Endothelial cell of umbilical vein (primary cell): ENCODE data around the gene PAIP2. TPM values are rescaled to one million over a fixed set of nuclear protein-coding genes. Genes with fewer than 3 reads are reported as not detected.

Experiments
- BruUV-seq: library from RNA; stranded (reverse); fragments of 400-500 nt; replicated peaks from 2 replicates; lab custom pipeline; 2021; lab: Mats Ljungman, UMichigan
- CTCF ChIA-PET: fragments of 300-600, 350-600 bp; sonication (Branson Sonifier 250); formaldehyde crosslinking; loops from one replicate; lab custom pipeline; 2021; ENCODE audit warnings: antibody characterized with exemption, inconsistent platforms; lab: Charles Lee
- POLR2A ChIA-PET: fragments of 300-600, 350-600 bp; sonication (Branson Sonifier 250); formaldehyde crosslinking; loops from one replicate; lab custom pipeline; 2021; ENCODE audit warnings: antibody characterized with exemption, inconsistent platforms; lab: Charles Lee
- DNase-seq: peaks from one replicate; pipeline ENCODE4 v3.0.0-alpha.2; 2011; ENCODE audit warnings: low read depth, low spot score
- FAIRE-seq: peaks from 2 replicates; lab custom pipeline; 2011; peaks lifted over from hg19 to GRCh38; lab: Jason Lieb, UNC
- H2AFZ ChIP-seq: 2 replicates; pipeline ENCODE4 v1.6.0; 2012; ENCODE audit warnings: low read depth, low read length, control low read depth, inconsistent platforms
- H3K27ac ChIP-seq: 2 replicates; pipeline ENCODE4 v1.5.1; 2011; ENCODE audit warnings: low read depth, mild to moderate bottlenecking, control low read depth, low read length, moderate library complexity; ENCODE audit not compliant: insufficient read depth
- H3K27me3 ChIP-seq, 2 experiments: 2 replicates each; pipeline versions ENCODE4 v1.6.0 to v1.6.1; 2011; ENCODE audit warnings: low read length in 2 of 2, mixed read lengths in 1 of 2; ENCODE audit not compliant: control insufficient read depth in 2 of 2, insufficient read depth in 2 of 2
- H3K36me3 ChIP-seq, 2 experiments: 2 replicates in 1 of 2; 3 replicates in 1 of 2; pipeline ENCODE4 v1.5.1; 2011; ENCODE audit warnings: low read length in 2 of 2, mild to moderate bottlenecking in 1 of 2, moderate library complexity in 1 of 2; ENCODE audit not compliant: control insufficient read depth in 2 of 2, insufficient read depth in 2 of 2; ENCODE audit errors: extremely low read depth in 1 of 2
- H3K4me1 ChIP-seq: 3 replicates; pipeline ENCODE4 v1.5.1; 2011; ENCODE audit warnings: mild to moderate bottlenecking, low read length; ENCODE audit not compliant: control insufficient read depth, insufficient read depth; ENCODE audit errors: extremely low read depth
- H3K4me2 ChIP-seq: 2 replicates; pipeline ENCODE4 v1.6.1; 2011; ENCODE audit warnings: low read length, control low read depth, mixed read lengths; ENCODE audit not compliant: insufficient read depth
- H3K4me3 ChIP-seq, 3 experiments: fragments of 200-600 bp in 1 of 3; sonication (generic), shearing (Covaris generic) in 1 of 3; replicated peaks in 1 of 3; 2 replicates each; pipeline ENCODE4 v1.5.1; 2011 to 2016; ENCODE audit warnings: control low read depth in 3 of 3, low read length in 3 of 3, mild to moderate bottlenecking in 2 of 3, inconsistent platforms in 1 of 3, low read depth in 1 of 3, moderate library complexity in 1 of 3; ENCODE audit not compliant: insufficient read depth in 1 of 3
- H3K79me2 ChIP-seq: 2 replicates; pipeline ENCODE4 v1.6.0; 2012; ENCODE audit warnings: low read length, inconsistent platforms; ENCODE audit not compliant: control insufficient read depth, insufficient read depth
- H3K9ac ChIP-seq: replicated peaks from 2 replicates; pipeline ENCODE3; 2011; ENCODE audit warnings: low read length, control low read depth; ENCODE audit not compliant: insufficient read depth; ENCODE audit errors: extremely low read depth
- H3K9me1 ChIP-seq: replicated peaks from 3 replicates; pipeline ENCODE4 v1.6.0; 2011; ENCODE audit warnings: mild to moderate bottlenecking, low read length; ENCODE audit not compliant: control insufficient read depth, insufficient read depth; ENCODE audit errors: extremely low read depth
- H3K9me3 ChIP-seq: replicated peaks from 2 replicates; pipeline ENCODE4 v1.5.1; 2012; ENCODE audit warnings: low read length, inconsistent platforms; ENCODE audit not compliant: control insufficient read depth, insufficient read depth
- H4K20me1 ChIP-seq: replicated peaks from 2 replicates; pipeline ENCODE3; 2011; ENCODE audit warnings: mild to moderate bottlenecking, low read length; ENCODE audit not compliant: control insufficient read depth, insufficient read depth; ENCODE audit errors: extremely low read depth
- EZH2 ChIP-seq: IDR thresholded peaks from 2 replicates; pipeline ENCODE4 v1.6.1; 2012; ENCODE audit warnings: borderline replicate concordance, low read depth, mild to moderate bottlenecking, moderate library complexity, low read length, inconsistent platforms; ENCODE audit not compliant: severe bottlenecking
- FOS ChIP-seq: IDR thresholded peaks from 2 replicates; pipeline ENCODE4 v1.6.1; 2011; ENCODE audit warnings: mild to moderate bottlenecking, low read length, moderate library complexity, borderline replicate concordance; ENCODE audit not compliant: insufficient read depth
- JUN ChIP-seq: IDR thresholded peaks from 2 replicates; pipeline ENCODE4 v1.6.1; 2011; ENCODE audit warnings: borderline replicate concordance, low read depth; ENCODE audit not compliant: insufficient read length, insufficient read depth
- POLR2A ChIP-seq: IDR thresholded peaks from 2 replicates; pipeline ENCODE4 v1.6.1; 2012; ENCODE audit warnings: low read depth, mild to moderate bottlenecking, control low read depth, low read length
- POLR2AphosphoS5 ChIP-seq: IDR thresholded peaks from 2 replicates; pipeline ENCODE4 v1.6.1; 2012; ENCODE audit warnings: low read depth, mild to moderate bottlenecking, control low read depth, low read length, moderate library complexity; ENCODE audit not compliant: insufficient read depth
- dilution Hi-C: fragments of 300-500 bp; cut with MboI; formaldehyde crosslinking; loops from one replicate; pipeline ENCODE4 v1.15.0; 2019; ENCODE audit warnings: low sequenced_read_pairs; ENCODE audit not compliant: extremely low pct_ligation_motif_present
- intact Hi-C: fragments of 100-400 bp; cut with micrococcal nuclease; formaldehyde crosslinking; loops from one replicate; pipeline ENCODE4 v1.10.0; 2022
- polyA plus RNA-seq, 4 experiments: library from polyadenylated mRNA; depleted of rRNA in 3 of 4; stranded (reverse) in 3 of 4; unstranded in 1 of 4; fragments of >200 nt; gene quantifications; 2 replicates each; pipeline versions ENCODE4 v1.2.1 to v1.2.3, GENCODE V29; 2011 to 2012; ENCODE audit warnings: missing spikeins in 1 of 4
- total RNA-seq: library from RNA; stranded (reverse); gene quantifications from 2 replicates; pipeline ENCODE4 v1.2.3, GENCODE V29; 2021
- TF ChIP-seq, protein P1 (sequence below), 2 donors: IDR thresholded peaks; 1 replicate in 1 of 2; 2 replicates in 1 of 2; pipeline ENCODE4 v1.5.1; 2011; ENCODE audit warnings: low read length in 2 of 2, mild to moderate bottlenecking in 2 of 2, moderate library complexity in 2 of 2, control low read depth in 1 of 2, inconsistent platforms in 1 of 2, low read depth in 1 of 2; ENCODE audit not compliant: insufficient read depth in 1 of 2; ENCODE audit errors: extremely low read depth in 1 of 2
- TF ChIP-seq, protein P2 (sequence below): IDR thresholded peaks from 2 replicates; pipeline ENCODE4 v1.6.1; 2011; ENCODE audit not compliant: insufficient read depth, insufficient read length

The PAIP2 gene
- total and polyA plus RNA-seq, 2 donors (not counting 3 experiments of a cell fraction or from before 2014, with no cell fraction given): 52.1 to 80.4 TPM

DNA sequence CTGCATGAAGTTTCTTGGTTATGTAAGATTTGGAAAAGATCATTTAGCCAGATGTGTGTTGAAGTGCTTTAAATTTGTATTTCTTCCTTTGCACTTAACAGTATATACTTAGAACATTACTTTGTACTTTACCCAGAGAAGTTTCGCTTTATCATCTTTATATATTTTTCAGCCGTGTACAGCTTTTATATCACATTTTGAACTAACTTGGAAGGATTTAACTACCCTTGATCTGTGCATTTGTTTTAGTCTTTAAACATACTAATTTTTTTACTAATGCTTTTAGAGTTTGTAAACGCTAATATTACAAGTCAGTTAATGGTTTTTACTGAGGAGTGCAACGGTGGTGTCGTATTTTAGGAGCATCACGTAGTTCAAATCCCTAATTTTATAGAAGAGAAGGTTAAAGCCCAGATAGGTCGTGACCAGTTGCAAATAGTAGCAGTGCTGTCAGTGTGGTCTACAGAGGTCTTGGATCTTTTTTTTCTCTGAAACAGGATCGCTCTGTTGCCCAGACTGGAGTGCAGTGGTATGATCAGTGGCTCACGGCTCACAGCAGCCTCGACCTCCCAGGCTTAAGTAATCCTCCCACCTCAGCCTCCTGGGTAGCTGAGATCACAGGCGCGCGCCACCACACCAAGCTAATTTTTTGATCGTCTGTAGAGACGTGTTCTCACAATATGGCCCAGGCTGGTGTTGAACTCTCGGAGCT, 46.2 kb upstream of the PAIP2 start:
- H3K9ac ChIP-seq: peak overlapping the region; percentile 100
- no peaks in the 10 kb centered on the region for H3K36me3 ChIP-seq
- DNase-seq: peak; percentile 39
- dilution Hi-C loops (no loop called here), intact Hi-C loops (no loop called here)
- no peaks in the 10 kb centered on the region for H3K9me3 ChIP-seq
- H3K4me3 ChIP-seq: peak overlapping the region; percentile 78 to 93 (median 90)
- H3K79me2 ChIP-seq: peaks cover 71% of the 10 kb centered on the region
- H2AFZ ChIP-seq: no peak overlapping the region
- BruUV-seq: no TSS peak
- ChIA-PET CTCF (no interaction called here), POLR2A (interaction anchor here (1.0 kb wide), 1 partner anchor 47 kb away, joined by 3 read pairs; no protein-coding TSS in a partner anchor)
- H3K27me3 ChIP-seq: no peaks in the 10 kb centered on the region
- peak overlapping the region; percentile 96 for H3K4me2 ChIP-seq
- no peak for TF ChIP-seq POLR2AphosphoS5
- no peak for TF ChIP-seq EZH2
- TF ChIP-seq POLR2A: no peak
- TF ChIP-seq, protein P1, sequence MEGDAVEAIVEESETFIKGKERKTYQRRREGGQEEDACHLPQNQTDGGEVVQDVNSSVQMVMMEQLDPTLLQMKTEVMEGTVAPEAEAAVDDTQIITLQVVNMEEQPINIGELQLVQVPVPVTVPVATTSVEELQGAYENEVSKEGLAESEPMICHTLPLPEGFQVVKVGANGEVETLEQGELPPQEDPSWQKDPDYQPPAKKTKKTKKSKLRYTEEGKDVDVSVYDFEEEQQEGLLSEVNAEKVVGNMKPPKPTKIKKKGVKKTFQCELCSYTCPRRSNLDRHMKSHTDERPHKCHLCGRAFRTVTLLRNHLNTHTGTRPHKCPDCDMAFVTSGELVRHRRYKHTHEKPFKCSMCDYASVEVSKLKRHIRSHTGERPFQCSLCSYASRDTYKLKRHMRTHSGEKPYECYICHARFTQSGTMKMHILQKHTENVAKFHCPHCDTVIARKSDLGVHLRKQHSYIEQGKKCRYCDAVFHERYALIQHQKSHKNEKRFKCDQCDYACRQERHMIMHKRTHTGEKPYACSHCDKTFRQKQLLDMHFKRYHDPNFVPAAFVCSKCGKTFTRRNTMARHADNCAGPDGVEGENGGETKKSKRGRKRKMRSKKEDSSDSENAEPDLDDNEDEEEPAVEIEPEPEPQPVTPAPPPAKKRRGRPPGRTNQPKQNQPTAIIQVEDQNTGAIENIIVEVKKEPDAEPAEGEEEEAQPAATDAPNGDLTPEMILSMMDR (IDR thresholded peaks at IDR 0.05; ENCODE audit: extremely low read depth in 1 of 2, insufficient read depth in 1 of 2, low read depth in 1 of 2, low read length in 2 of 2): no peak
- H4K20me1 ChIP-seq: peaks cover 32% of the 10 kb centered on the region
- peak overlapping the region; percentile 98 for H3K27ac ChIP-seq
- FAIRE-seq: no peak
- H3K9me1 ChIP-seq: no peaks in the 10 kb centered on the region
- peaks cover 21% of the 10 kb centered on the region for H3K4me1 ChIP-seq

DNA sequence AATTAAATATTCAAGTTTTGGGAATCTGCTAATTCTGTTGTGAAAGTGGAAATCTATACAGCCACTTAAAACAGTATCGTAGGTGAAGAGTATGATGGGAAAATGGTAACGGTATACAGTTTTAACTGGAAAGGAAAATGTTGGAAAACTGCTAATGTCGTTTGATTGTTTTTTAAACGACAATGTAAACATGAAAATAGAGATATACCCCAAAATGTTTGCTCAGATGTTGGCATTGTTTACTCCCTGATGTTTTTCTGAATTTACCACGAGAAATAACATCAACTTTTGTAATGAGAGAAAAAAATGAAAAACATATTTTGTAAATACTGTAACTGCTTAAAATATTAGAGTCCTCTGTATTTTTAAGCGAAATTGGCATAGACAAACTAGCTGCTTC, 45.5 kb upstream of the PAIP2 start:
- H2AFZ ChIP-seq: no peak overlapping the region
- ChIA-PET POLR2A (interaction anchor here (0.5 to 1.0 kb wide), 2 partner anchors 46 to 782 kb away, joined by 3 to 7 read pairs; no protein-coding TSS in a partner anchor), CTCF (no interaction called here)
- no peaks in the 10 kb centered on the region for H3K27me3 ChIP-seq
- peaks cover 34% of the 10 kb centered on the region for H4K20me1 ChIP-seq
- BruUV-seq: no TSS peak
- no peak overlapping the region for H3K9ac ChIP-seq
- no peaks in the 10 kb centered on the region for H3K9me3 ChIP-seq
- no peaks in the 10 kb centered on the region for H3K36me3 ChIP-seq
- peaks cover 78% of the 10 kb centered on the region for H3K79me2 ChIP-seq
- intact Hi-C loops (no loop called here), dilution Hi-C loops (no loop called here)
- FAIRE-seq (no peak), DNase-seq (no peak)
- peak overlapping the region in 1 of 3 experiments; percentile 90 for H3K4me3 ChIP-seq
- H3K27ac ChIP-seq: no peak overlapping the region
- TF ChIP-seq POLR2A (no peak), JUN (no peak), POLR2AphosphoS5 (no peak), FOS (no peak)
- TF ChIP-seq, protein P2, sequence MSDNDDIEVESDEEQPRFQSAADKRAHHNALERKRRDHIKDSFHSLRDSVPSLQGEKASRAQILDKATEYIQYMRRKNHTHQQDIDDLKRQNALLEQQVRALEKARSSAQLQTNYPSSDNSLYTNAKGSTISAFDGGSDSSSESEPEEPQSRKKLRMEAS: no peak
- TF ChIP-seq, protein P1 (IDR thresholded peaks at IDR 0.05; ENCODE audit: extremely low read depth in 1 of 2, insufficient read depth in 1 of 2, low read depth in 1 of 2, low read length in 2 of 2): no peak
- no peaks in the 10 kb centered on the region for H3K9me1 ChIP-seq
- peaks cover 21% of the 10 kb centered on the region for H3K4me1 ChIP-seq
- peak overlapping the region; percentile 96 for H3K4me2 ChIP-seq
